Chondrocyte (in vitro differentiated cells): ENCODE results near the gene USP21. TPM values are rescaled to one million over a fixed set of nuclear protein-coding genes. Genes with fewer than 3 reads are reported as not detected.
A peak's percentile ranks its signal among the peaks of the same experiment; 100 is the strongest.

Source experiments
- DNase-seq: peaks from one replicate; pipeline ENCODE4 v3.0.0; 2021; ENCODE audit warnings: mixed read lengths, low spot score
- H3K27ac Mint-ChIP-seq: one replicate; pipeline ENCODE4 v1.8.0; 2021; ENCODE audit warnings: mild to moderate bottlenecking, moderate library complexity, mixed read lengths; ENCODE audit not compliant: unreplicated experiment
- H3K27me3 Mint-ChIP-seq: 2 replicates; pipeline ENCODE4 v1.8.0; 2021; ENCODE audit warnings: low read depth, mixed read lengths
- H3K36me3 Mint-ChIP-seq: 2 replicates; pipeline ENCODE4 v1.8.0; 2021; ENCODE audit warnings: low read depth, mixed read lengths
- H3K4me1 Mint-ChIP-seq: 2 replicates; pipeline ENCODE4 v1.8.0; 2021; ENCODE audit warnings: low read depth, mild to moderate bottlenecking, mixed read lengths
- H3K4me3 Mint-ChIP-seq: one replicate; pipeline ENCODE4 v1.8.0; 2021; ENCODE audit warnings: mild to moderate bottlenecking, moderate library complexity, mixed read lengths; ENCODE audit not compliant: unreplicated experiment
- H3K9me3 Mint-ChIP-seq: 2 replicates; pipeline ENCODE4 v1.8.0; 2021; ENCODE audit warnings: low read depth, mixed read lengths
- total RNA-seq: library from RNA; stranded (reverse); gene quantifications from 3 replicates; pipeline ENCODE4 v1.2.1, GENCODE V29; 2021
- TF ChIP-seq, protein P1 (sequence below): fragments of 200-600 bp; sonication (generic); IDR thresholded peaks from 2 replicates; pipeline ENCODE4 v1.5.0; 2021; ENCODE audit warnings: antibody characterized with exemption, mild to moderate bottlenecking, moderate library complexity

The USP21 gene
- total RNA-seq, 1 donor from 2014 or later = 16.0 TPM

DNA sequence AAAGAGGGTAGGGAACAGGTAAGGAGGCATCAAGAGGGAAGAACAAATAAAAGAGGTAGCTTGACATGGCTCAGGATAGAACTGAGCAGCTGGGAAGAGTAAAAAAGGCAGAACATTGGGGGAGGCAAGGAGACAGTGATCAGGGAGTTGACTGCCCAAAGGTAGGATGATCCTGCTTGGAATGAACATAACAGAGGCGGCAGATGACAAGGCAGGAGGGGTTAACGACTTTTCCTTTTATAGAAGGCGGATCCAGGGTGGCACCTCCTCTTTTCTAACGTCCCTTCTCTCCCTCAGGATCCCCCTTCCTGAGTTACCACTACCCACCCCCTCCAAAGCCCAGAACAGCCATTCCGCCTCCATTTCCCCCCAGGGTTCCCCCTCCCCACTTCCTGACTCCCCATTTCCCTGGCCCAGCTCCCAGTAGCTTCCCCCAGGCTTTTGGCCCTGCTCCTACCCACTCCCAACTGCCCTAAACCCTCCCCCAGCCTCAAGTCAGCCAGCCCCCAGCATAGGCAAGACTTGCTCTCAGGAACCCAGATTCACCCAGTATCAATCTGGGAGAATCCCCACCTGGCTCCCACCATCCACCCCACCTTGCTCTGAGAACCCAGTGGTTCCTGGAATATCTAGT lies 40.3 kb downstream of the USP21 start:
- H3K27me3 Mint-ChIP-seq = no peaks in the 10 kb centered on the region
- no peaks in the 10 kb centered on the region for H3K9me3 Mint-ChIP-seq
- H3K27ac Mint-ChIP-seq = no peak overlapping the region
- DNase-seq = peak; percentile 37
- H3K36me3 Mint-ChIP-seq = peaks cover 6% of the 10 kb centered on the region
- peaks cover 62% of the 10 kb centered on the region for H3K4me1 Mint-ChIP-seq
- TF ChIP-seq, protein P1, sequence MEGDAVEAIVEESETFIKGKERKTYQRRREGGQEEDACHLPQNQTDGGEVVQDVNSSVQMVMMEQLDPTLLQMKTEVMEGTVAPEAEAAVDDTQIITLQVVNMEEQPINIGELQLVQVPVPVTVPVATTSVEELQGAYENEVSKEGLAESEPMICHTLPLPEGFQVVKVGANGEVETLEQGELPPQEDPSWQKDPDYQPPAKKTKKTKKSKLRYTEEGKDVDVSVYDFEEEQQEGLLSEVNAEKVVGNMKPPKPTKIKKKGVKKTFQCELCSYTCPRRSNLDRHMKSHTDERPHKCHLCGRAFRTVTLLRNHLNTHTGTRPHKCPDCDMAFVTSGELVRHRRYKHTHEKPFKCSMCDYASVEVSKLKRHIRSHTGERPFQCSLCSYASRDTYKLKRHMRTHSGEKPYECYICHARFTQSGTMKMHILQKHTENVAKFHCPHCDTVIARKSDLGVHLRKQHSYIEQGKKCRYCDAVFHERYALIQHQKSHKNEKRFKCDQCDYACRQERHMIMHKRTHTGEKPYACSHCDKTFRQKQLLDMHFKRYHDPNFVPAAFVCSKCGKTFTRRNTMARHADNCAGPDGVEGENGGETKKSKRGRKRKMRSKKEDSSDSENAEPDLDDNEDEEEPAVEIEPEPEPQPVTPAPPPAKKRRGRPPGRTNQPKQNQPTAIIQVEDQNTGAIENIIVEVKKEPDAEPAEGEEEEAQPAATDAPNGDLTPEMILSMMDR = no peak
- H3K4me3 Mint-ChIP-seq = no peak overlapping the region

DNA sequence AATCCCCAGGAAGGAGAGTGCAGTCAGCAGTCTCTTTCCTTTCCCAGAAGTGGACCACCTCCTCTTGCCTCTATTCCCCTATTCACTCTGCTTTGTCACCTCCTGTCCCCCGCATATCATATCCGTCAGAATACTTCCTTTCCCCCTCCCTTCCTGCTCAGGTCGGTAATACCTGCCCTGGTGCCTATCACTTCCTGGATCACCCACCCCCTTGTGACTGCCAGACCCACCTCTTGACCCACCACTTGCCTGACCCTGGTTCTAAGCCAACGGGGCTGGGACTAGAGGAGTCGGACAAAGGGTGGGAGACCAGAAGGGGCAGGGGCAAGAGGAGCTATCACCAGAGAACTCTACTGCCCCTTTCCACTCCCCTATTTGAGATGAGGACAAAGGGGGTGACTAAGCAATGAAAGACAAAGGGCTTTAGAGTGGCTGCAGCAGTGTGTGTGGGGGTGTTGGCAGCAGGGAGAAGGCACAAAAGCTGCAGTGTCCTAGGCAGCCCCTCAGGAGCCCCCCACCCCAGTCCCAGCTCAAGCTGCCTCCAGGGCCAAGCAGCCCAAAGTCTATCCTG lies 41.2 kb downstream of the USP21 start:
- TF ChIP-seq, protein P1 = no peak
- no peaks in the 10 kb centered on the region for H3K27me3 Mint-ChIP-seq
- no peaks in the 10 kb centered on the region for H3K9me3 Mint-ChIP-seq
- H3K36me3 Mint-ChIP-seq = peaks cover 7% of the 10 kb centered on the region
- H3K4me3 Mint-ChIP-seq = no peak overlapping the region
- peak overlapping the region; percentile 8 for H3K27ac Mint-ChIP-seq
- H3K4me1 Mint-ChIP-seq = peaks cover 62% of the 10 kb centered on the region
- DNase-seq = no peak

DNA sequence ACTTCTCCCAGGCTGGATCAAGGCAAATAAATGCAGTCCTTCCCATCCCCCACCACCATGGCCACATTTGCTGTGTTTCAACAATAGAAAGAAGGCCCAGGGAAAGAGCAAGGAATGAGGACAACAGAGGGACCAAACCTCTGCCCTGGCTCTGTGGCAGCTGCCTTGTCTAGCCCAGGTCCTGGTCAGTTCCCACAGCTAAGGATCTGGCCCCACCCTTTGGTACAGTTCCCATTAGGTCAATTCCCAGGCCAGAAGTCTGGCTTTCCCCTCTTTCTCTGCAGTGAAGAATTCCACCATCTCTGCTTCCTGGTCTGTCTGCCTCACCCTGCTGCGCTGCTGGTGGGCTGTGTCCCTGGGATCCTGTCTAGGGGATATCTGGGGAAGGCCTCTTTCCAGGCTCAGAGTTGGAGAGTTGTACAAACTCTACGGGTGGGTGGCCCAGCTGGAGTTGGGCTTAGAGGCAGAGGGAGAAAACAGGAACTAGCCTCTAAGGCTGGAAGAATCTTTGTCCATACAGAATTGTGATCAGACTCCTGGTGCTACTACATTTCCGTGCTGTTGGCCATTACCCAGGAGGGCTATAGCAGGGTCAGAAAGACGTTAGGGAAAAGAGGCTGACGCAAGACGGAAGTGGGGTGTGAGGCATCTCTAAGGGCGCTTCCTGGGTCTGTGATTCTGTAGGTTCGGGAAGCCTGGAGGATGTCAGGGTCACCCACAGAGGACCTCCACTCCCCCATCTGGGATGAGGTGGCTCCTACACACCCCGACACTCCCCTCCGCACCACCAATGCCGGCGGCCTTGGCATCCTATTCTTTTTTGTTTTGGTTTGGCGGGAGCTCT lies 41.9 kb downstream of the USP21 start:
- no peaks in the 10 kb centered on the region for H3K27me3 Mint-ChIP-seq
- TF ChIP-seq, protein P1 = no peak
- no peaks in the 10 kb centered on the region for H3K9me3 Mint-ChIP-seq
- H3K27ac Mint-ChIP-seq = peak overlapping the region; percentile 93
- peaks cover 63% of the 10 kb centered on the region for H3K4me1 Mint-ChIP-seq
- H3K36me3 Mint-ChIP-seq = peaks cover 9% of the 10 kb centered on the region
- DNase-seq = no peak
- peak overlapping the region; percentile 72 for H3K4me3 Mint-ChIP-seq

DNA sequence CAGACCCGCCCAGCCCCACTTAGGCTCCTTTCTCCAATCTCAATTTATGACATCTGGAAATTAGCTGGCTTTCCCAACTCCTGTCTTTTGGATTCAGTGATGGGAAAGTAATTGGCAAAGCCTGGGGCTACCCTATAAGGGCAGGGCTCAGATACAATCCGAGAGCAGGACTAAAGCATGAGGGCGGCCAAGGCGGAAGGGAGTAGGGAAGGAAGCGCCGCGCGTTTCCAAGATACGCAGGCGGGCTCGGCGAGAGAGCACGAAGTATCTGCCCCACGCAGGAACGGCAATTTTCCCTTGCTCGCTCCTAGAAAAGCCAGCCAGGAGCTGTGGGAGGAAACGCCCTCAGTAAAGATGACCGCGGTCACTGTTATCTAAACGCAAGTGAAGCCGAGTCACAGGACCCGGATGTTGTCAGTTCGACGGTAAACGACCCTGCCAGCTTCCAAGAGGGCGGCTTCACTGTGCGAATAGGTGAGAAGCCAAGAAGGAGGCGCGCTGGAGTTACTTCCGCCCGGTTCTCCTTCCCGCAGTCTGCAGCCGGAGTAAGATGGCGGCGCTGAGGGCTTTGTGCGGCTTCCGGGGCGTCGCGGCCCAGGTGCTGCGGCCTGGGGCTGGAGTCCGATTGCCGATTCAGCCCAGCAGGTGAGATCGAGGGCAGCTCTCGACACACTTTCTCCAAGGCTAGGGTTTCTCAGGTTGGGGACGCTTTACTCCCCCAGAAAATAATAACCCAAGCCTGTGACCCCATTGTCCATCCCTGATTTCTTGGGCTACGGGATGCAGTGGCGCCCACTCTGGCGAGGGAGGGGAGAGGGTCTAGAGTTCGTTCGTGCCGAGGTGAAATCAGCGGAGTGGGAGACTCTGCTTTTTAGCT lies 42.8 kb downstream of the USP21 start, which contains the start of gene NDUFS2:
TSS of gene NDUFS2 (plus strand) at position 532 of the 877 bp plus-strand sequence. CDS start at position 551, 19 bp downstream.
- TF ChIP-seq, protein P1 = peak; percentile 66
- peak; percentile 97 for DNase-seq
- peaks cover 63% of the 10 kb centered on the region for H3K4me1 Mint-ChIP-seq
- no peaks in the 10 kb centered on the region for H3K27me3 Mint-ChIP-seq
- peak within 1 kb of the TSS; percentile 93 for H3K27ac Mint-ChIP-seq
- H3K36me3 Mint-ChIP-seq = peaks cover 12% of the 10 kb centered on the region
- H3K9me3 Mint-ChIP-seq = no peaks in the 10 kb centered on the region
- peak within 1 kb of the TSS; percentile 89 for H3K4me3 Mint-ChIP-seq
